ENCODE results near the gene RAD51B. TPM values are rescaled to one million over a fixed set of nuclear protein-coding genes. Genes with fewer than 3 reads are reported as not detected.
A peak's percentile ranks its signal among the peaks of the same experiment; 100 is the strongest.

The RAD51B gene
- total and polyA plus RNA-seq, 4 experiments from 2014 or later = 22.0 to 35.7 (median 31.4) TPM

- no peak overlapping the region for H3K4me3 Mint-ChIP-seq
- no peaks in the 10 kb centered on the region for H3K9me3 ChIP-seq (ENCODE audit: control insufficient read depth in 1 of 2, low read length in 2 of 2)
- no peak overlapping the region for H3K4me3 ChIP-seq (ENCODE audit: low read length in 2 of 2)
- peaks cover 0 to 2% (median 0%) of the 10 kb centered on the region in 8 donors for H3K9me3 Mint-ChIP-seq
- DNase-seq = no peak
- ChIA-PET CTCF (ENCODE audit: partially characterized antibody) (no interaction called here), POLR2A (ENCODE audit: partially characterized antibody) (interaction anchor here (1.0 to 1.6 kb wide), 2 partner anchors 10 kb away, joined by 3 read pairs; no protein-coding TSS in a partner anchor)
- H3K36me3 Mint-ChIP-seq = no peaks in the 10 kb centered on the region
- intact Hi-C loops (cut with micrococcal nuclease) = no loop called here
- no peaks in the 10 kb centered on the region for H3K27me3 ChIP-seq (ENCODE audit: insufficient read depth, low read length)
- peaks cover 15% of the 10 kb centered on the region for H3K4me1 ChIP-seq (ENCODE audit: insufficient read depth, low read length)
- no peaks in the 10 kb centered on the region for H3K36me3 ChIP-seq (ENCODE audit: insufficient read depth, low read length)
- no peak overlapping the region for H3K27ac ChIP-seq (ENCODE audit: low read depth, low read length)
- H3K4me1 Mint-ChIP-seq = peaks cover 3 to 27% (median 8%) of the 10 kb centered on the region in 4 donors
- peak overlapping the region in 2 of 7 donors; percentile 23 to 65 for H3K27ac Mint-ChIP-seq
- H3K27me3 Mint-ChIP-seq = no peaks in the 10 kb centered on the region
Measured at GRCh38 chr14:68650404-68650994, 830.9 kb downstream of the RAD51B start.

- H3K27me3 ChIP-seq (ENCODE audit: insufficient read depth, low read length) = no peaks in the 10 kb centered on the region
- POLR2A ChIA-PET (ENCODE audit: partially characterized antibody) = interaction anchor here (1.0 to 1.6 kb wide), 2 partner anchors 9 to 10 kb away, joined by 3 read pairs; no protein-coding TSS in a partner anchor
- no peaks in the 10 kb centered on the region for H3K27me3 Mint-ChIP-seq
- H3K4me1 Mint-ChIP-seq = peaks cover 3 to 27% (median 8%) of the 10 kb centered on the region in 4 donors
- DNase-seq = no peak
- H3K27ac ChIP-seq (ENCODE audit: low read depth, low read length) = no peak overlapping the region
- H3K4me3 ChIP-seq (ENCODE audit: low read length in 2 of 2) = no peak overlapping the region
- no peak overlapping the region for H3K4me3 Mint-ChIP-seq
- intact Hi-C loops (cut with micrococcal nuclease) = no loop called here
- H3K4me1 ChIP-seq (ENCODE audit: insufficient read depth, low read length) = peaks cover 15% of the 10 kb centered on the region
- no peaks in the 10 kb centered on the region for H3K36me3 Mint-ChIP-seq
- H3K27ac Mint-ChIP-seq = no peak overlapping the region
- no peaks in the 10 kb centered on the region for H3K9me3 ChIP-seq (ENCODE audit: control insufficient read depth in 1 of 2, low read length in 2 of 2)
- no peaks in the 10 kb centered on the region for H3K36me3 ChIP-seq (ENCODE audit: insufficient read depth, low read length)
- CTCF ChIA-PET (ENCODE audit: partially characterized antibody) = no interaction called here
- H3K9me3 Mint-ChIP-seq = peaks cover 0 to 2% (median 0%) of the 10 kb centered on the region in 8 donors
Measured at GRCh38 chr14:68651075-68651474, 831.5 kb downstream of the RAD51B start.

DNA sequence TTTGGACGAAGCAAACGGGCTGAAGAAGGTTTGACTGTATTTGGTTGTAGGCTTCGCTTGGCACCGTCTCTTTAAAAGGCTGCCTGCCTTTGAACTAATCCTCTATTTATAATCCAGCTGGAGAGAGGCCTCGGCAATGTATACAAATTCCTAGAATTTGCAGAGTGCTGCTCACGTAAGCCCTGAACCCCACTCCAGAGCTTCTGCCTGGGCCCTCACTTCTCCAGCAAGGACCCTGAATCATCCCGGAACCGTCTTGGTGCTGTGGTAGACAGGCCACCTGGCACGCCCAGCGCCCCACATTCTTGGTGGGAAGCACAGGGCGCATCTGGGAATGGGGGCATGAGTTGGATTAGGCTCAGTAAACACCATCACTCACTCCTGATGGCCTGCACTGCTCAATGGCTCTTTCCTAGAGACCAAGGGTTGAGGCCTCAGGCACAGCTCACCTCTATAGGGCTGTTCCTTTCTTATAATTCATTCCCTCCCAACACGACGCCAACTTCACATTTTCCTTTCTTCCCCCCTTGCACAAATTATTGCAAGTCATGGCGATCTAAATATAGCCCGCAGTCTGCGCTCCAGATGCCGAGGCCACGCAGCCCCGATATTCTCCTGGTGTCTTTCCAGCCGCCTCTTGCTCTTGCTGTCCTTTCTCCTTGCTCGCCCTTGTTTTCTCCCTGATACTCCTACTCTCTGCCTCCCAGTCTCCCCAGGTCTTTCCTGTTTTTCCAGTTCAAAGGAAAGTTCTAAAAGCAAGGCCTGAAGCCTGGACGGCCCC, 832.3 kb downstream of the RAD51B start:
- Histone ChIP-seq H3K27ac (ENCODE audit: low read depth, low read length) (no peak overlapping the region), H3K4me1 (ENCODE audit: insufficient read depth, low read length) (peaks cover 15% of the 10 kb centered on the region), H3K9me3 (ENCODE audit: control insufficient read depth in 1 of 2, low read length in 2 of 2) (no peaks in the 10 kb centered on the region), H3K36me3 (ENCODE audit: insufficient read depth, low read length) (no peaks in the 10 kb centered on the region), H3K4me3 (ENCODE audit: low read length in 2 of 2) (no peak overlapping the region), H3K27me3 (ENCODE audit: insufficient read depth, low read length) (no peaks in the 10 kb centered on the region)
- Mint-ChIP-seq H3K27ac (no peak overlapping the region), H3K27me3 (no peaks in the 10 kb centered on the region), H3K4me1 (peaks cover 3 to 27% (median 8%) of the 10 kb centered on the region in 4 donors), H3K4me3 (no peak overlapping the region), H3K36me3 (no peaks in the 10 kb centered on the region), H3K9me3 (peaks cover 0 to 2% (median 0%) of the 10 kb centered on the region in 8 donors)
- POLR2A ChIA-PET (ENCODE audit: partially characterized antibody) = interaction anchor here (1.6 kb wide), 1 partner anchor 8 kb away, joined by 3 read pairs; no protein-coding TSS in a partner anchor
- CTCF ChIA-PET (ENCODE audit: partially characterized antibody) = no interaction called here
- intact Hi-C loops (cut with micrococcal nuclease) = no loop called here
- no peak for DNase-seq

DNA sequence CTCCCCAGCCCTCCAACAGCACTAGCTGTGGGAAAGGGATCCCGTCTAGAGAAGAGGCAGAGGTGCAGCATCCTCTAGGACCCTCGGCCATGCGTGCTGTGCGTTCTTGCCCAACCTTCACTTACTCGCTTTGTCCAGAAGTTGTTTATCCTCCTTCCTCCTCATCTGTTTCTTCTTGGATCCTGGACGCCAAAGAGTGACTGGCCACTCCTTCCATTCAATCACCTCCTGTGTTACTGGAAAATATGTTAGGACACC, 832.8 kb downstream of the RAD51B start:
- DNase-seq = no peak
- intact Hi-C loops (cut with micrococcal nuclease) = no loop called here
- H3K4me3 Mint-ChIP-seq = no peak overlapping the region
- Histone ChIP-seq H3K27ac (ENCODE audit: low read depth, low read length) (no peak overlapping the region), H3K4me1 (ENCODE audit: insufficient read depth, low read length) (peaks cover 15% of the 10 kb centered on the region), H3K9me3 (ENCODE audit: control insufficient read depth in 1 of 2, low read length in 2 of 2) (no peaks in the 10 kb centered on the region), H3K27me3 (ENCODE audit: insufficient read depth, low read length) (no peaks in the 10 kb centered on the region), H3K4me3 (ENCODE audit: low read length in 2 of 2) (no peak overlapping the region), H3K36me3 (ENCODE audit: insufficient read depth, low read length) (no peaks in the 10 kb centered on the region)
- no peaks in the 10 kb centered on the region for H3K27me3 Mint-ChIP-seq
- no peak overlapping the region for H3K27ac Mint-ChIP-seq
- H3K4me1 Mint-ChIP-seq = peaks cover 3 to 27% (median 8%) of the 10 kb centered on the region in 4 donors
- H3K9me3 Mint-ChIP-seq = peaks cover 0 to 2% (median 0%) of the 10 kb centered on the region in 8 donors
- no peaks in the 10 kb centered on the region for H3K36me3 Mint-ChIP-seq
- CTCF ChIA-PET (ENCODE audit: partially characterized antibody) = no interaction called here
- POLR2A ChIA-PET (ENCODE audit: partially characterized antibody) = no interaction called here

DNA sequence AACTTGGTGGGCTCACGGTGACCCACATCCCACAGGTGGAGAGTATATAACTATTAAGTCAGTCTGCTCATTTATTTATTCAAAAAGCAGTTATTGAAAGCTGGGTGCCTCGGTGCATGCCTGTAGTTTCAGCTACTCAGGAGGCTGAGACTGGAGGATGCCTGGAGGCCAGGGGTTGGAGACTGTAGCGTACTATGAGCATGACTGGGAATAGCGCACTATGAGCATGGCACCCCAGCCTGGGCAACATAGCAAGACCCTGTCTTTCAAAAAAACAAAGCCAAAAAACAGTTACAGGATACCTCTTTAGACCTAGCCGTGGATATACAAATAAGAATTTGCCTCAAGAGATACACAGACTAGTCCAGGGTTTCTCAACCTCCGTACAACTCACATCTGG, 833.5 kb downstream of the RAD51B start:
- Mint-ChIP-seq H3K4me1 (peaks cover 3 to 27% (median 8%) of the 10 kb centered on the region in 4 donors), H3K36me3 (no peaks in the 10 kb centered on the region), H3K9me3 (peaks cover 0 to 2% (median 0%) of the 10 kb centered on the region in 8 donors), H3K4me3 (no peak overlapping the region), H3K27me3 (no peaks in the 10 kb centered on the region), H3K27ac (peak overlapping the region in 3 of 7 donors; percentile 17 to 32 (median 23))
- Histone ChIP-seq H3K36me3 (ENCODE audit: insufficient read depth, low read length) (no peaks in the 10 kb centered on the region), H3K27ac (ENCODE audit: low read depth, low read length) (no peak overlapping the region), H3K27me3 (ENCODE audit: insufficient read depth, low read length) (no peaks in the 10 kb centered on the region), H3K9me3 (ENCODE audit: control insufficient read depth in 1 of 2, low read length in 2 of 2) (no peaks in the 10 kb centered on the region), H3K4me3 (ENCODE audit: low read length in 2 of 2) (no peak overlapping the region), H3K4me1 (ENCODE audit: insufficient read depth, low read length) (peaks cover 15% of the 10 kb centered on the region)
- POLR2A ChIA-PET (ENCODE audit: partially characterized antibody) = no interaction called here
- DNase-seq = no peak
- intact Hi-C loops (cut with micrococcal nuclease) = no loop called here
- CTCF ChIA-PET (ENCODE audit: partially characterized antibody) = no interaction called here

DNA sequence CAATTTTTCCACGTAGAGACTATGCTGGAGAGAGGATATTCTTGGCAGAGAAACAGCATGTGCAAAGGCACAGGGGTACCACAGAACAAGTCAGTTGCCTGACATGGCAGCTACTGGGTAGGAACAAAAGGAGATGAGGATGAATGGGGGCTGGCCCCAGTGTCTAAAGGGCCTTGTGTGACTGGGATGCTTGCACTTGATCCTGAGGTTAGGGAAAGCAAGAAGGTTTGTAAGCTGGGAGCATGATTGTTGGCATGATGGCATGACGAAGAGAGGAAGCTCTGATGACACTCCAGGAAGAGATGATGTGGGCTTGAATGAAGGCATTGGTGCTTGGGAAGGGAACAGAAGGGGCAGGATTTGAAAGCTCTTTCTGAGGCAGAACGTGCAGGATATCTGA, 834.2 kb downstream of the RAD51B start:
- H3K27ac Mint-ChIP-seq = peak overlapping the region in 2 of 7 donors; percentile 14 to 23

GRCh38 chr14:68654471-68654941, 834.9 kb downstream of the RAD51B start:
- Mint-ChIP-seq H3K4me1 (peaks cover 3 to 27% (median 8%) of the 10 kb centered on the region in 4 donors), H3K9me3 (no peaks in the 10 kb centered on the region), H3K27ac (no peak overlapping the region), H3K4me3 (no peak overlapping the region), H3K36me3 (no peaks in the 10 kb centered on the region), H3K27me3 (no peaks in the 10 kb centered on the region)
- H3K36me3 ChIP-seq (ENCODE audit: insufficient read depth, low read length) = no peaks in the 10 kb centered on the region
- intact Hi-C loops (cut with micrococcal nuclease) = no loop called here
- DNase-seq = no peak
- no peak overlapping the region for H3K27ac ChIP-seq (ENCODE audit: low read depth, low read length)
- H3K27me3 ChIP-seq (ENCODE audit: insufficient read depth, low read length) = no peaks in the 10 kb centered on the region
- POLR2A ChIA-PET (ENCODE audit: partially characterized antibody) = interaction anchor here (1.2 to 1.3 kb wide), 2 partner anchors 10 to 128 kb away, joined by 3 read pairs; no protein-coding TSS in a partner anchor
- H3K4me3 ChIP-seq (ENCODE audit: low read length in 2 of 2) = no peak overlapping the region
- CTCF ChIA-PET (ENCODE audit: partially characterized antibody) = no interaction called here
- peaks cover 15% of the 10 kb centered on the region for H3K4me1 ChIP-seq (ENCODE audit: insufficient read depth, low read length)
- no peaks in the 10 kb centered on the region for H3K9me3 ChIP-seq (ENCODE audit: control insufficient read depth in 1 of 2, low read length in 2 of 2)

More for the DNA sequence above, 834.2 kb downstream of the RAD51B start:
- no peak overlapping the region for H3K4me3 ChIP-seq (ENCODE audit: low read length in 2 of 2)
- DNase-seq = no peak
- no peaks in the 10 kb centered on the region for H3K36me3 ChIP-seq (ENCODE audit: insufficient read depth, low read length)
- no peaks in the 10 kb centered on the region for H3K9me3 ChIP-seq (ENCODE audit: control insufficient read depth in 1 of 2, low read length in 2 of 2)
- H3K4me1 ChIP-seq (ENCODE audit: insufficient read depth, low read length) = peaks cover 15% of the 10 kb centered on the region
- Mint-ChIP-seq H3K27me3 (no peaks in the 10 kb centered on the region), H3K9me3 (peaks cover 0 to 2% (median 0%) of the 10 kb centered on the region in 8 donors), H3K4me3 (no peak overlapping the region), H3K36me3 (no peaks in the 10 kb centered on the region), H3K4me1 (peaks cover 3 to 27% (median 8%) of the 10 kb centered on the region in 4 donors)
- ChIA-PET POLR2A (ENCODE audit: partially characterized antibody) (interaction anchor here (1.2 kb wide), 1 partner anchor 128 kb away, joined by 3 read pairs; no protein-coding TSS in a partner anchor), CTCF (ENCODE audit: partially characterized antibody) (no interaction called here)
- H3K27me3 ChIP-seq (ENCODE audit: insufficient read depth, low read length) = no peaks in the 10 kb centered on the region
- H3K27ac ChIP-seq (ENCODE audit: low read depth, low read length) = no peak overlapping the region
- intact Hi-C loops (cut with micrococcal nuclease) = no loop called here

All from CD4-positive, alpha-beta memory T cell (primary cell).